ENCODE results near the gene RUNX2. TPM values are rescaled to one million over a fixed set of nuclear protein-coding genes. Genes with fewer than 3 reads are reported as not detected.

The RUNX2 gene
- total RNA-seq, 4 donors from 2014 or later = 0.78 to 2.0 (median 0.94) TPM

DNA sequence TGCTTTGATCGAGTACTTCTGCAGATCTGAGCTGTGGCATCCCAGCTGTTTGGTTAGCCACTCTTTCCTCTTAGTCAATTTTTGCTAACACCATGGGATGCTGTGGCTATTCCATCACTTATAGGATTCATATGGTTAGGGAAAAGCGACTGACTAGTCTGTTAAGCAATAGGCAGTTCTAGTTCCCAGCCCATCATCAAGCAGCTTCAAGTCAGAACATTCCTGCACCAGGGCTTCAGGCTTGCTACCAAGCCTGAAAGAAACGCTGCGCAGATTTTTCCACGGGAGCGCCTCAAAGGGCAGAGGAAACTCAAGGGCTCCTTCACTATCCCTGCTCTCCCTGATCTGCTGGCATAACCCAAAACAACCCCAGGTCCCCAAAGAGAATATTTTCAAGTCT lies 209.4 kb downstream of the RUNX2 start:
- DNase-seq (no peak), ATAC-seq (no peak)
- H3K27ac ChIP-seq = peak overlapping the region in 1 of 4 donors; percentile 12
- peaks cover 8 to 31% of the 10 kb centered on the region in 2 donors for H3K4me1 ChIP-seq
- no peak for TF ChIP-seq CTCF (IDR thresholded peaks at IDR 0.05 in 4 of 5, conservative IDR thresholded peaks at IDR 0.05 in 1 of 5)
- TF ChIP-seq POLR2A (IDR thresholded peaks at IDR 0.05) = no peak
- H3K4me3 ChIP-seq = no peak overlapping the region
- H3K9me3 ChIP-seq = no peaks in the 10 kb centered on the region
- in situ Hi-C loops (cut with MboI; ENCODE audit: low sequenced_read_pairs in 4 of 4) (no loop called here), intact Hi-C loops (cut with DNase I; ENCODE audit: low total_unique reads) (no loop called here)
- no peaks in the 10 kb centered on the region for H3K27me3 ChIP-seq
- H3K36me3 ChIP-seq = no peaks in the 10 kb centered on the region

GRCh38 chr6:45538641-45539547 lies 210.8 kb downstream of the RUNX2 start:
- in situ Hi-C loops (cut with MboI; ENCODE audit: low sequenced_read_pairs in 4 of 4) (no loop called here), intact Hi-C loops (cut with DNase I; ENCODE audit: low total_unique reads) (no loop called here)
- Histone ChIP-seq H3K4me3 (no peak overlapping the region), H3K27me3 (no peaks in the 10 kb centered on the region), H3K36me3 (no peaks in the 10 kb centered on the region), H3K9me3 (no peaks in the 10 kb centered on the region), H3K4me1 (peaks cover 4 to 26% of the 10 kb centered on the region in 2 donors), H3K27ac (peak overlapping the region; percentile 33 to 64 (median 54))
- peak; percentile 53 to 70 for DNase-seq
- ATAC-seq = peak; percentile 87 to 88
- no peak for TF ChIP-seq CTCF (IDR thresholded peaks at IDR 0.05 in 4 of 5, conservative IDR thresholded peaks at IDR 0.05 in 1 of 5)
- no peak for TF ChIP-seq POLR2A (IDR thresholded peaks at IDR 0.05)

DNA sequence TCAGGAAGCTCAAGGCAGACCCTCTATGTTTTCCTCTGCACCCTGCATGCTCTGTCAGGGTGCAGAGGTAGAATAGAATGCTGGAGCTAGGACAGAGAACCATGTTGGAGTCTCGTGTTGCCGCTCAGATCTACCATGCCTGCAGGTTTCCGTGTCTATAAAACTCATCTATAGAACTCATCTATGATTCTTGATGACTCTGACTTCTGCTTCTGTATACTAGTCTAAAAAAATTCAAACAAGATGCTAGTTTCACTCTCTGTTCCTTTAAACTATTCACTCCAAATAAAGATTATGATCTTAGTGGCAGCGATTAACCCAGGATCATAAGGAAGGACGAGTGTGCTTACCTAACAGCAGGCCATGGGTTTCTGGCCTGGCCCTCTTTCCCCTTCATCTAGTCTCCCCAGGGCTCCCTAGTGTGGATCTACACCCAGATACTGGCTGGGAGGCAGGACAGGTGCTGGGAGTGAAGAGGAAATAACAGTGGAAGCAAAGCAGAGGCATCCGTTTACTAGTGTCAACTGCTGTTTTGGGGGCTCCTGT lies 212.3 kb downstream of the RUNX2 start:
- no peak for ATAC-seq
- no peak overlapping the region for H3K27ac ChIP-seq
- H3K36me3 ChIP-seq = no peaks in the 10 kb centered on the region
- H3K4me1 ChIP-seq = peaks cover 4 to 26% of the 10 kb centered on the region in 2 donors
- H3K27me3 ChIP-seq = no peaks in the 10 kb centered on the region
- TF ChIP-seq CTCF (IDR thresholded peaks at IDR 0.05 in 4 of 5, conservative IDR thresholded peaks at IDR 0.05 in 1 of 5) (no peak), POLR2A (IDR thresholded peaks at IDR 0.05) (no peak)
- intact Hi-C loops (cut with DNase I; ENCODE audit: low total_unique reads) (no loop called here), in situ Hi-C loops (cut with MboI; ENCODE audit: low sequenced_read_pairs in 4 of 4) (no loop called here)
- H3K4me3 ChIP-seq = no peak overlapping the region
- no peaks in the 10 kb centered on the region for H3K9me3 ChIP-seq
- DNase-seq = no peak

GRCh38 chr6:45541934-45542333 lies 213.8 kb downstream of the RUNX2 start:
- Histone ChIP-seq H3K36me3 (no peaks in the 10 kb centered on the region), H3K4me1 (peaks cover 4 to 26% of the 10 kb centered on the region in 2 donors), H3K27ac (no peak overlapping the region), H3K27me3 (no peaks in the 10 kb centered on the region), H3K9me3 (no peaks in the 10 kb centered on the region), H3K4me3 (no peak overlapping the region)
- intact Hi-C loops (cut with DNase I; ENCODE audit: low total_unique reads) = no loop called here
- ATAC-seq = no peak
- no peak for TF ChIP-seq CTCF (IDR thresholded peaks at IDR 0.05 in 4 of 5, conservative IDR thresholded peaks at IDR 0.05 in 1 of 5)
- TF ChIP-seq POLR2A (IDR thresholded peaks at IDR 0.05) = no peak
- in situ Hi-C loops (cut with MboI; ENCODE audit: low sequenced_read_pairs in 4 of 4) = no loop called here
- no peak for DNase-seq

Data from gastrocnemius medialis (tissue), 4 donors.